SK-N-SH (cell line): ENCODE measurements around the gene SPIN2A. TPM values are rescaled to one million over a fixed set of nuclear protein-coding genes. Genes with fewer than 3 reads are reported as not detected.

ENCODE experiments used
- CTCF ChIA-PET: fragments of 300-600, 350-600 bp; formaldehyde crosslinking; extraction: SDS; loops from one replicate; lab custom pipeline; 2021; lab: Yijun Ruan, JAX
- POLR2A ChIA-PET: fragments of 350-600 bp; sonication (Branson Sonifier 250); formaldehyde crosslinking; extraction: SDS; loops from one replicate; lab custom pipeline; 2020; ENCODE audit warnings: antibody characterized with exemption, inconsistent platforms; lab: Yijun Ruan, JAX
- DNase-seq: peaks from one replicate; pipeline ENCODE4 v3.0.0; 2012
- H2AFZ ChIP-seq: fragments of 200-600 bp; sonication (generic); 2 replicates; pipeline ENCODE4 v1.8.1; 2016; ENCODE audit warnings: antibody characterized with exemption, mild to moderate bottlenecking, low read depth
- H3F3A ChIP-seq: fragments of 200-600 bp; sonication (generic); replicated peaks from 2 replicates; pipeline ENCODE3; 2016; ENCODE audit warnings: antibody characterized with exemption, mild to moderate bottlenecking; ENCODE audit not compliant: insufficient read depth
- H3K27ac ChIP-seq, 2 experiments: fragments of 200-500 bp in 1 of 2; fragments of 200-600 bp in 1 of 2; sonication (Bioruptor generic) in 1 of 2; sonication (generic), shearing (Covaris generic) in 1 of 2; 2 replicates each; pipeline versions ENCODE4 v1.5.1 to v1.6.1; 2014 to 2016; ENCODE audit warnings: low read depth in 2 of 2, inconsistent platforms in 1 of 2, low read length in 1 of 2, mild to moderate bottlenecking in 1 of 2, mixed read lengths in 1 of 2
- H3K27me3 ChIP-seq: fragments of 200-600 bp; sonication (generic), shearing (Covaris generic); 2 replicates; pipeline ENCODE4 v1.6.1; 2016; ENCODE audit warnings: mixed run types; ENCODE audit not compliant: insufficient read depth
- H3K36me3 ChIP-seq, 2 experiments: fragments of 200-500 bp in 1 of 2; fragments of 200-600 bp in 1 of 2; sonication (Bioruptor generic) in 1 of 2; sonication (generic) in 1 of 2; replicated peaks in 1 of 2; 2 replicates each; pipeline versions ENCODE3 to v1.5.1; 2014 to 2016; ENCODE audit warnings: low read length in 1 of 2, mild to moderate bottlenecking in 1 of 2; ENCODE audit not compliant: insufficient read depth in 2 of 2, control insufficient read depth in 1 of 2
- H3K4me1 ChIP-seq, 2 experiments: fragments of 200-500 bp in 1 of 2; fragments of 200-600 bp in 1 of 2; sonication (Bioruptor generic) in 1 of 2; sonication (generic), shearing (Covaris generic) in 1 of 2; 2 replicates each; pipeline versions ENCODE4 v1.5.1 to v1.6.1; 2014 to 2016; ENCODE audit warnings: low read depth in 1 of 2, low read length in 1 of 2, mixed run types in 1 of 2; ENCODE audit not compliant: insufficient read depth in 2 of 2, control insufficient read depth in 1 of 2
- H3K4me2 ChIP-seq: fragments of 200-600 bp; sonication (generic), shearing (Covaris generic); 2 replicates; pipeline ENCODE4 v1.6.1; 2017; ENCODE audit warnings: mixed run types
- H3K4me3 ChIP-seq, 2 experiments: fragments of 200-500 bp in 1 of 2; fragments of 200-600 bp in 1 of 2; sonication (Bioruptor generic) in 1 of 2; sonication (generic), shearing (Covaris generic) in 1 of 2; 2 replicates each; pipeline versions ENCODE4 v1.5.1 to v1.8.1; 2014 to 2016; ENCODE audit warnings: low read depth in 2 of 2, inconsistent platforms in 1 of 2, low read length in 1 of 2, mild to moderate bottlenecking in 1 of 2, mixed read lengths in 1 of 2, moderate library complexity in 1 of 2
- H3K79me2 ChIP-seq: fragments of 200-600 bp; sonication (generic); 2 replicates; pipeline ENCODE4 v1.8.1; 2017; ENCODE audit warnings: mild to moderate bottlenecking; ENCODE audit not compliant: insufficient read depth
- H3K9ac ChIP-seq: fragments of 200-600 bp; sonication (generic); 2 replicates; pipeline ENCODE4 v1.6.1; 2017; ENCODE audit warnings: mixed run types
- H3K9me2 ChIP-seq: fragments of 200-600 bp; sonication (generic); 2 replicates; pipeline ENCODE4 v1.6.1; 2017; ENCODE audit warnings: mixed run types
- H3K9me3 ChIP-seq: fragments of 200-600 bp; sonication (generic); 2 replicates; pipeline ENCODE4 v1.6.1; 2017; ENCODE audit warnings: mixed run types, mild to moderate bottlenecking, moderate library complexity
- H4K20me1 ChIP-seq: fragments of 200-600 bp; sonication (generic); 2 replicates; pipeline ENCODE4 v1.6.1; 2017; ENCODE audit warnings: mild to moderate bottlenecking, mixed run types; ENCODE audit not compliant: insufficient read depth
- EP300 ChIP-seq, 2 experiments: IDR thresholded peaks; 2 replicates each; pipeline versions ENCODE4 v1.4.0 to v1.6.1; 2012; ENCODE audit warnings: borderline replicate concordance in 1 of 2, low read depth in 1 of 2, low read length in 1 of 2
- EZH2phosphoT487 ChIP-seq: fragments of 200-600 bp; sonication (generic); IDR thresholded peaks from 2 replicates; pipeline ENCODE4 v1.6.1; 2017; ENCODE audit warnings: low read depth, mixed run types, mild to moderate bottlenecking, antibody characterized with exemption, moderate library complexity, borderline replicate concordance
- FOXJ3 ChIP-seq: sonication (generic); formaldehyde crosslinking; IDR thresholded peaks from 2 replicates; pipeline ENCODE4 v1.5.1; 2020; ENCODE audit warnings: mild to moderate bottlenecking, missing genetic modification reagents
- GABPA ChIP-seq: IDR thresholded peaks from 2 replicates; pipeline ENCODE4 v1.4.0; 2012; ENCODE audit warnings: low read depth, mild to moderate bottlenecking
- MAX ChIP-seq: IDR thresholded peaks from 2 replicates; pipeline ENCODE4 v1.4.0; 2012; ENCODE audit warnings: low read depth
- MEF2A ChIP-seq: IDR thresholded peaks from 2 replicates; pipeline ENCODE4 v1.4.0; 2012; ENCODE audit warnings: low read depth, borderline replicate concordance
- MXI1 ChIP-seq: IDR thresholded peaks from 2 replicates; pipeline ENCODE4 v1.6.1; 2012; ENCODE audit warnings: mild to moderate bottlenecking, low read depth, low read length, improper control_type of control experiment
- NFIC ChIP-seq: IDR thresholded peaks from 2 replicates; pipeline ENCODE4 v1.4.0; 2012; ENCODE audit warnings: borderline replicate concordance
- RCOR1 ChIP-seq: fragments of 150-350 bp; IDR thresholded peaks from 2 replicates; pipeline ENCODE4 v1.6.1; 2017; ENCODE audit warnings: antibody characterized with exemption, low read length
- SIN3A ChIP-seq: IDR thresholded peaks from 2 replicates; pipeline ENCODE4 v1.6.1; 2012; ENCODE audit warnings: low read depth, mild to moderate bottlenecking, low read length, moderate library complexity, borderline replicate concordance
- TAF1 ChIP-seq: IDR thresholded peaks from 2 replicates; pipeline ENCODE4 v1.6.1; 2012; ENCODE audit warnings: low read depth, mild to moderate bottlenecking, low read length, moderate library complexity, borderline replicate concordance
- TEAD4 ChIP-seq: IDR thresholded peaks from 2 replicates; pipeline ENCODE4 v1.4.0; 2012; ENCODE audit warnings: mild to moderate bottlenecking, borderline replicate concordance; ENCODE audit not compliant: insufficient read depth
- USF1 ChIP-seq: IDR thresholded peaks from 2 replicates; pipeline ENCODE4 v1.4.0; 2012; ENCODE audit warnings: low read depth, borderline replicate concordance
- ZBTB33 ChIP-seq: IDR thresholded peaks from 2 replicates; pipeline ENCODE4 v1.4.0; 2012; ENCODE audit warnings: low read depth, borderline replicate concordance
- WGBS: methylation state at CpG from one replicate; pipeline ENCODE4 v1.1.6; 2017; ENCODE audit warnings: low lambda C conversion rate; 5-methylcytosine and 5-hydroxymethylcytosine counted together
- polyA plus RNA-seq, 3 experiments: library from polyadenylated mRNA; depleted of rRNA; stranded (reverse); fragments of >200 nt; gene quantifications; 2 replicates each; pipeline ENCODE4 v1.2.3, GENCODE V29; 2012
- TF ChIP-seq, protein P1 (sequence below): fragments of 150-350 bp; IDR thresholded peaks from 2 replicates; pipeline ENCODE4 v1.6.1; 2016; ENCODE audit warnings: mild to moderate bottlenecking, low read depth, low read length

Gene SPIN2A
- polyA plus RNA-seq, 1 of the 3 experiments (the other 2 are of a cell fraction): 0.46 TPM

GRCh38 chrX:57134702-57135101, 2.5 kb downstream of the SPIN2A start:
- H4K20me1 ChIP-seq: no peaks in the 10 kb centered on the region
- CTCF ChIA-PET: no interaction called here

More at GRCh38 chrX:57134702-57135101, 2.5 kb downstream of the SPIN2A start:
- Histone ChIP-seq H3K9ac (no peak overlapping the region), H3K4me3 (no peak overlapping the region), H3K4me1 (no peaks in the 10 kb centered on the region), H3K36me3 (no peaks in the 10 kb centered on the region), H3K4me2 (no peak overlapping the region), H3F3A (no peaks in the 10 kb centered on the region), H3K79me2 (no peaks in the 10 kb centered on the region), H3K9me2 (no peaks in the 10 kb centered on the region), H3K27ac (no peak overlapping the region), H3K27me3 (no peaks in the 10 kb centered on the region), H2AFZ (no peak overlapping the region), H3K9me3 (no peaks in the 10 kb centered on the region)
- WGBS: 44% methylated on average over 3 of the region's 3 CpGs
- TF ChIP-seq RCOR1 (no peak), MAX (no peak), MXI1 (no peak), MEF2A (no peak), NFIC (no peak), TEAD4 (no peak), EP300 (IDR thresholded peaks at IDR 0.05; ENCODE audit: borderline replicate concordance in 1 of 2, low read depth in 1 of 2, low read length in 1 of 2) (no peak), TAF1 (no peak), EZH2phosphoT487 (no peak), USF1 (no peak), ZBTB33 (no peak), GABPA (no peak), SIN3A (no peak), FOXJ3 (no peak)
- TF ChIP-seq, protein P1, sequence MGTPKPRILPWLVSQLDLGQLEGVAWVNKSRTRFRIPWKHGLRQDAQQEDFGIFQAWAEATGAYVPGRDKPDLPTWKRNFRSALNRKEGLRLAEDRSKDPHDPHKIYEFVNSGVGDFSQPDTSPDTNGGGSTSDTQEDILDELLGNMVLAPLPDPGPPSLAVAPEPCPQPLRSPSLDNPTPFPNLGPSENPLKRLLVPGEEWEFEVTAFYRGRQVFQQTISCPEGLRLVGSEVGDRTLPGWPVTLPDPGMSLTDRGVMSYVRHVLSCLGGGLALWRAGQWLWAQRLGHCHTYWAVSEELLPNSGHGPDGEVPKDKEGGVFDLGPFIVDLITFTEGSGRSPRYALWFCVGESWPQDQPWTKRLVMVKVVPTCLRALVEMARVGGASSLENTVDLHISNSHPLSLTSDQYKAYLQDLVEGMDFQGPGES: no peak
- POLR2A ChIA-PET: no interaction called here
- DNase-seq: no peak
